Smooth muscle cell of trachea (primary cell): ENCODE results near the gene ZBTB38. TPM values are rescaled to one million over a fixed set of nuclear protein-coding genes. Genes with fewer than 3 reads are reported as not detected.

Experiments used
- total RNA-seq: library from RNA; depleted of rRNA; stranded (reverse); fragments of >200 nt; gene quantifications from 2 replicates; pipeline ENCODE4 v1.2.1, GENCODE V29; 2014

ZBTB38 gene, protein sequence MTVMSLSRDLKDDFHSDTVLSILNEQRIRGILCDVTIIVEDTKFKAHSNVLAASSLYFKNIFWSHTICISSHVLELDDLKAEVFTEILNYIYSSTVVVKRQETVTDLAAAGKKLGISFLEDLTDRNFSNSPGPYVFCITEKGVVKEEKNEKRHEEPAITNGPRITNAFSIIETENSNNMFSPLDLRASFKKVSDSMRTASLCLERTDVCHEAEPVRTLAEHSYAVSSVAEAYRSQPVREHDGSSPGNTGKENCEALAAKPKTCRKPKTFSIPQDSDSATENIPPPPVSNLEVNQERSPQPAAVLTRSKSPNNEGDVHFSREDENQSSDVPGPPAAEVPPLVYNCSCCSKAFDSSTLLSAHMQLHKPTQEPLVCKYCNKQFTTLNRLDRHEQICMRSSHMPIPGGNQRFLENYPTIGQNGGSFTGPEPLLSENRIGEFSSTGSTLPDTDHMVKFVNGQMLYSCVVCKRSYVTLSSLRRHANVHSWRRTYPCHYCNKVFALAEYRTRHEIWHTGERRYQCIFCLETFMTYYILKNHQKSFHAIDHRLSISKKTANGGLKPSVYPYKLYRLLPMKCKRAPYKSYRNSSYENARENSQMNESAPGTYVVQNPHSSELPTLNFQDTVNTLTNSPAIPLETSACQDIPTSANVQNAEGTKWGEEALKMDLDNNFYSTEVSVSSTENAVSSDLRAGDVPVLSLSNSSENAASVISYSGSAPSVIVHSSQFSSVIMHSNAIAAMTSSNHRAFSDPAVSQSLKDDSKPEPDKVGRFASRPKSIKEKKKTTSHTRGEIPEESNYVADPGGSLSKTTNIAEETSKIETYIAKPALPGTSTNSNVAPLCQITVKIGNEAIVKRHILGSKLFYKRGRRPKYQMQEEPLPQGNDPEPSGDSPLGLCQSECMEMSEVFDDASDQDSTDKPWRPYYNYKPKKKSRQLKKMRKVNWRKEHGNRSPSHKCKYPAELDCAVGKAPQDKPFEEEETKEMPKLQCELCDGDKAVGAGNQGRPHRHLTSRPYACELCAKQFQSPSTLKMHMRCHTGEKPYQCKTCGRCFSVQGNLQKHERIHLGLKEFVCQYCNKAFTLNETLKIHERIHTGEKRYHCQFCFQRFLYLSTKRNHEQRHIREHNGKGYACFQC (N-terminal part only)
- 145 and 203 TPM in 2 replicates for total RNA-seq

DNA sequence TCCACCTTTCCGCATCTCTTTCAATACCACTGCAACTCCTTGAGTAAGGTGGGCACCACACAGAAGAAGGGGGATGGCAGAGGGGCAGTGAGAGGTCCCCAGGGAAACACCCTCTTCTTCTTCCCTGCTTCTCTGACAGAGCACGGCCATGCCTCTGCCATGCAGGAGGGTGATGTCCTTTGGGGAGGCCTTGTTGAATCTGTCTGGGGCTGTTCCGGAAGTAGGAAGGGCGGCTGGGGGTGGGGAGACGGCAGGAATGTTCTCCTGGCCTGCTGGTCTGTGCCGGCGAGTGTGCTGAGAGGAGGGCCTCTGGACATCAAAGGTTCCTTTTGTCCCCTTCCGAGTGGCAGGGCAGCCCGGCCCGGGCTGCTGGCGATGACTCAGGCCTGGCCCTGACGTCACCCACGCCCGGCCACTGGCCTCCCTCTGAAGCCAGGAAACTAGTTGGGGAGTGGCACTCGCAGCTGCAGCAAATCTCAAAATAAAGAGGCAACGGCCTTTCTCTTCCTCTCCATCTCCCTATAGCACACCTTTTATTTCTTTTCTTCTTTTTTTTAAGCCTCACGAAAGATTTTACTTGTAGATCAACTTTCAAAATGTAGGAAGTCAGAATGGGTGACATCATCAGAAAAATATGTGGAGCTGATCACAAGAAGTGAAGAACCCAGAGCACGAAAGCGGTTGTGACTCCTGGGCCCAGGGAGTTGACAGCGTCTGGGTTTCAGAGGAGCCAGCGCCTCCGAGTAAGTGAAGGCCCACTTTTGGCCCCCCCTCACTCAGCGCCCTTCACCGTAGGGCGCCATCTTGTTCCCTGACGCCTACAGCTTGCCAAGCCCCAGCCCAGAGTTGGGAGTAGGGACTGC is at the start of gene ZBTB38:
TSS of gene ZBTB38 (plus strand) at position 443 of the 863 bp plus-strand sequence. CDS start 73,885 bp downstream, outside the sequence.

Other genes with a start within 250 kb of the ZBTB38 start
- gene PXYLP1, start 136.7 kb upstream of the ZBTB38 start, total RNA-seq: 6.7 and 9.1 TPM in 2 replicates
- gene RASA2, start 118.5 kb downstream of the ZBTB38 start, total RNA-seq: 10.9 and 16.6 TPM in 2 replicates